GM21619 (cell line): ENCODE measurements around the gene ZNF74.
"Not testable (repeated sequence)": the region's sequence is repeated elsewhere in the genome, so short reads cannot be mapped to it uniquely, and the experiment has no call there.

Experiments used
- ATAC-seq: cut with Tn5 transposase; IDR thresholded peaks from one replicate; pipeline ENCODE4 v1.9.1; 2021; ENCODE audit not compliant: unreplicated experiment

Gene ZNF74

GRCh38 chr22:20399866-20400605 is 6.1 kb downstream of the ZNF74 start:
- ATAC-seq: no peak

GRCh38 chr22:20400606-20401375 is 6.8 kb downstream of the ZNF74 start:
- ATAC-seq: no peak

GRCh38 chr22:20401376-20402014 is 7.5 kb downstream of the ZNF74 start:
- ATAC-seq: no peak

GRCh38 chr22:20402960-20403778 is 9.2 kb downstream of the ZNF74 start:
- no peak for ATAC-seq

- no peak for ATAC-seq
Observed at GRCh38 chr22:20403779-20404140, 9.8 kb downstream of the ZNF74 start.

GRCh38 chr22:20404881-20405280 is 10.9 kb downstream of the ZNF74 start:
- ATAC-seq: no peak

- ATAC-seq: no peak
Observed at GRCh38 chr22:20405291-20405930, 11.5 kb downstream of the ZNF74 start.

GRCh38 chr22:20405931-20406685 is 12.2 kb downstream of the ZNF74 start:
- no peak for ATAC-seq

GRCh38 chr22:20406686-20407408 is 12.9 kb downstream of the ZNF74 start:
- no peak for ATAC-seq

GRCh38 chr22:20407829-20408228 is 13.9 kb downstream of the ZNF74 start:
- no peak for ATAC-seq

GRCh38 chr22:20408891-20409290 is 14.9 kb downstream of the ZNF74 start:
- ATAC-seq: no peak

- not testable (repeated sequence) for ATAC-seq
Observed at GRCh38 chr22:20409385-20409784, 15.4 kb downstream of the ZNF74 start.

- no peak for ATAC-seq
Observed at GRCh38 chr22:20412474-20413216, 18.7 kb downstream of the ZNF74 start.

GRCh38 chr22:20413217-20414058 is 19.5 kb downstream of the ZNF74 start:
- ATAC-seq: no peak

- no peak for ATAC-seq
Observed at GRCh38 chr22:20414059-20414440, 20.1 kb downstream of the ZNF74 start.

GRCh38 chr22:20414450-20414849 is 20.5 kb downstream of the ZNF74 start:
- ATAC-seq: no peak

- not testable (repeated sequence) for ATAC-seq
Observed at GRCh38 chr22:20415241-20415640, 21.3 kb downstream of the ZNF74 start.

GRCh38 chr22:20415699-20416098 is 21.7 kb downstream of the ZNF74 start:
- not testable (repeated sequence) for ATAC-seq
